Measurements from ENCODE around the gene KCNQ4. TPM values are rescaled to one million over a fixed set of nuclear protein-coding genes. Genes with fewer than 3 reads are reported as not detected.

Gene KCNQ4
- total and polyA plus RNA-seq, 7 experiments from 2014 or later = 0.10 to 0.97 (median 0.20) TPM; not detected in 1

- Histone ChIP-seq H3K4me1 (ENCODE audit: control insufficient read depth in 2 of 2, insufficient read depth in 2 of 2, low read length in 2 of 2) (peaks cover 0 to 3% of the 10 kb centered on the region in 2 donors), H3K4me3 (ENCODE audit: low read length) (no peak overlapping the region), H3K27ac (ENCODE audit: low read depth, low read length) (no peak overlapping the region), H3K36me3 (ENCODE audit: control insufficient read depth in 2 of 3, insufficient read depth in 3 of 3, low read length in 3 of 3) (peaks cover 7 to 40% (median 9%) of the 10 kb centered on the region in 3 experiments), H3K9me3 (ENCODE audit: control insufficient read depth in 2 of 3, low read length in 3 of 3) (no peaks in the 10 kb centered on the region), H3K27me3 (ENCODE audit: control insufficient read depth in 2 of 2, insufficient read depth in 2 of 2, low read length in 2 of 2) (no peaks in the 10 kb centered on the region)
- intact Hi-C loops (cut with micrococcal nuclease) = no loop called here
- peaks cover 15 to 52% (median 36%) of the 10 kb centered on the region in 5 donors for H3K36me3 Mint-ChIP-seq
- H3K4me1 Mint-ChIP-seq = peaks cover 19 to 75% (median 67%) of the 10 kb centered on the region in 7 donors
- peak overlapping the region in 6 of 9 donors; percentile 2 to 84 (median 42) for H3K27ac Mint-ChIP-seq
- no peaks in the 10 kb centered on the region for H3K27me3 Mint-ChIP-seq
- ChIA-PET POLR2A (interaction anchor here (0.6 kb wide), 1 partner anchor 9 kb away, joined by 6 read pairs; no protein-coding TSS in a partner anchor), CTCF (interaction anchor here (0.6 kb wide), 2 partner anchors 193 to 588 kb away, joined by 3 to 6 read pairs; no protein-coding TSS in a partner anchor)
- DNase-seq = no peak
- ATAC-seq = no peak
- H3K9me3 Mint-ChIP-seq = no peaks in the 10 kb centered on the region
- peak overlapping the region in 4 of 10 donors; percentile 21 to 23 (median 22) for H3K4me3 Mint-ChIP-seq
Measured at GRCh38 chr1:40740039-40740996, 43.3 kb upstream of the KCNQ4 start.

GRCh38 chr1:40740997-40741736, 42.4 kb upstream of the KCNQ4 start:
- no peak for ATAC-seq
- peaks cover 19 to 77% (median 64%) of the 10 kb centered on the region in 7 donors for H3K4me1 Mint-ChIP-seq
- H3K27ac ChIP-seq (ENCODE audit: low read depth, low read length) = no peak overlapping the region
- POLR2A ChIA-PET = interaction anchor here (0.6 to 2.2 kb wide), 2 partner anchors 8 to 49 kb away, joined by 6 to 7 read pairs; partner anchors contain the start of gene NFYC
- H3K9me3 ChIP-seq (ENCODE audit: control insufficient read depth in 2 of 3, low read length in 3 of 3) = no peaks in the 10 kb centered on the region
- DNase-seq = no peak
- H3K27me3 ChIP-seq (ENCODE audit: control insufficient read depth in 2 of 2, insufficient read depth in 2 of 2, low read length in 2 of 2) = no peaks in the 10 kb centered on the region
- peaks cover 7 to 45% (median 9%) of the 10 kb centered on the region in 3 experiments for H3K36me3 ChIP-seq (ENCODE audit: control insufficient read depth in 2 of 3, insufficient read depth in 3 of 3, low read length in 3 of 3)
- peak overlapping the region in 4 of 9 donors; percentile 5 to 55 (median 28) for H3K27ac Mint-ChIP-seq
- no peaks in the 10 kb centered on the region for H3K9me3 Mint-ChIP-seq
- intact Hi-C loops (cut with micrococcal nuclease) = no loop called here
- no peak overlapping the region for H3K4me3 ChIP-seq (ENCODE audit: low read length)
- peaks cover 0 to 3% of the 10 kb centered on the region in 2 donors for H3K4me1 ChIP-seq (ENCODE audit: control insufficient read depth in 2 of 2, insufficient read depth in 2 of 2, low read length in 2 of 2)
- H3K4me3 Mint-ChIP-seq = peak overlapping the region in 3 of 10 donors; percentile 21 to 23 (median 22)
- CTCF ChIA-PET = interaction anchor here (0.6 kb wide), 2 partner anchors 192 to 589 kb away, joined by 3 to 6 read pairs; no protein-coding TSS in a partner anchor
- H3K36me3 Mint-ChIP-seq = peaks cover 15 to 56% (median 36%) of the 10 kb centered on the region in 5 donors
- H3K27me3 Mint-ChIP-seq = no peaks in the 10 kb centered on the region

- CTCF ChIA-PET = no interaction called here
- Histone ChIP-seq H3K36me3 (ENCODE audit: control insufficient read depth in 2 of 3, insufficient read depth in 3 of 3, low read length in 3 of 3) (peaks cover 7 to 45% (median 9%) of the 10 kb centered on the region in 3 experiments), H3K27me3 (ENCODE audit: control insufficient read depth in 2 of 2, insufficient read depth in 2 of 2, low read length in 2 of 2) (no peaks in the 10 kb centered on the region), H3K27ac (ENCODE audit: low read depth, low read length) (no peak overlapping the region), H3K9me3 (ENCODE audit: control insufficient read depth in 2 of 3, low read length in 3 of 3) (no peaks in the 10 kb centered on the region), H3K4me3 (ENCODE audit: low read length) (no peak overlapping the region), H3K4me1 (ENCODE audit: control insufficient read depth in 2 of 2, insufficient read depth in 2 of 2, low read length in 2 of 2) (peaks cover 0 to 3% of the 10 kb centered on the region in 2 donors)
- Mint-ChIP-seq H3K4me3 (peak overlapping the region in 2 of 10 donors; percentile 26 to 52), H3K4me1 (peaks cover 19 to 80% (median 64%) of the 10 kb centered on the region in 7 donors), H3K36me3 (peaks cover 22 to 68% (median 39%) of the 10 kb centered on the region in 5 donors), H3K27me3 (no peaks in the 10 kb centered on the region), H3K9me3 (no peaks in the 10 kb centered on the region), H3K27ac (peak overlapping the region in 6 of 9 donors; percentile 5 to 65 (median 41))
- ATAC-seq = no peak
- intact Hi-C loops (cut with micrococcal nuclease) = no loop called here
- DNase-seq = no peak
- POLR2A ChIA-PET = interaction anchor here (2.2 kb wide), 1 partner anchor 51 kb away, joined by 7 read pairs; the partner anchor contains the start of gene NFYC
Measured at GRCh38 chr1:40742363-40743061, 41.1 kb upstream of the KCNQ4 start.

GRCh38 chr1:40743452-40743851, 40.1 kb upstream of the KCNQ4 start:
- DNase-seq (no peak), ATAC-seq (no peak)
- no peak overlapping the region for H3K4me3 Mint-ChIP-seq
- peaks cover 19 to 76% (median 64%) of the 10 kb centered on the region in 7 donors for H3K4me1 Mint-ChIP-seq
- Histone ChIP-seq H3K36me3 (ENCODE audit: control insufficient read depth in 2 of 3, insufficient read depth in 3 of 3, low read length in 3 of 3) (peaks cover 7 to 52% (median 9%) of the 10 kb centered on the region in 3 experiments), H3K9me3 (ENCODE audit: control insufficient read depth in 2 of 3, low read length in 3 of 3) (no peaks in the 10 kb centered on the region), H3K27me3 (ENCODE audit: control insufficient read depth in 2 of 2, insufficient read depth in 2 of 2, low read length in 2 of 2) (no peaks in the 10 kb centered on the region), H3K4me1 (ENCODE audit: control insufficient read depth in 2 of 2, insufficient read depth in 2 of 2, low read length in 2 of 2) (peaks cover 0 to 3% of the 10 kb centered on the region in 2 donors), H3K4me3 (ENCODE audit: low read length) (no peak overlapping the region), H3K27ac (ENCODE audit: low read depth, low read length) (no peak overlapping the region)
- H3K36me3 Mint-ChIP-seq = peaks cover 22 to 73% (median 42%) of the 10 kb centered on the region in 5 donors
- ChIA-PET CTCF (no interaction called here), POLR2A (interaction anchor here (2.2 kb wide), 1 partner anchor 52 kb away, joined by 7 read pairs; the partner anchor contains the start of gene NFYC)
- intact Hi-C loops (cut with micrococcal nuclease) = no loop called here
- H3K27ac Mint-ChIP-seq = peak overlapping the region in 3 of 9 donors; percentile 23 to 72 (median 48)
- no peaks in the 10 kb centered on the region for H3K9me3 Mint-ChIP-seq
- H3K27me3 Mint-ChIP-seq = no peaks in the 10 kb centered on the region

GRCh38 chr1:40743860-40744259, 39.7 kb upstream of the KCNQ4 start:
- Mint-ChIP-seq H3K27ac (peak overlapping the region in 3 of 9 donors; percentile 28 to 72 (median 48)), H3K4me1 (peaks cover 16 to 72% (median 60%) of the 10 kb centered on the region in 7 donors), H3K27me3 (no peaks in the 10 kb centered on the region), H3K9me3 (no peaks in the 10 kb centered on the region), H3K4me3 (no peak overlapping the region), H3K36me3 (peaks cover 19 to 73% (median 42%) of the 10 kb centered on the region in 5 donors)
- ATAC-seq (no peak), DNase-seq (no peak)
- ChIA-PET CTCF (no interaction called here), POLR2A (no interaction called here)
- Histone ChIP-seq H3K9me3 (ENCODE audit: control insufficient read depth in 2 of 3, low read length in 3 of 3) (no peaks in the 10 kb centered on the region), H3K36me3 (ENCODE audit: control insufficient read depth in 2 of 3, insufficient read depth in 3 of 3, low read length in 3 of 3) (peaks cover 7 to 52% (median 8%) of the 10 kb centered on the region in 3 experiments), H3K27ac (ENCODE audit: low read depth, low read length) (no peak overlapping the region), H3K4me3 (ENCODE audit: low read length) (no peak overlapping the region), H3K27me3 (ENCODE audit: control insufficient read depth in 2 of 2, insufficient read depth in 2 of 2, low read length in 2 of 2) (no peaks in the 10 kb centered on the region), H3K4me1 (ENCODE audit: control insufficient read depth in 2 of 2, insufficient read depth in 2 of 2, low read length in 2 of 2) (peaks cover 0 to 3% of the 10 kb centered on the region in 2 donors)
- intact Hi-C loops (cut with micrococcal nuclease) = no loop called here

Data from naive thymus-derived CD4-positive, alpha-beta T cell (primary cell).